Mesendoderm (in vitro differentiated cells): Measurements from ENCODE around the gene CDK6.
A peak's percentile ranks its signal among the peaks of the same experiment; 100 is the strongest.

Experiments used
- DNase-seq: peaks from one replicate; pipeline ENCODE4 v3.0.0; 2013
- H2AK5ac ChIP-seq: 2 replicates; pipeline ENCODE4 v1.6.1; 2013; ENCODE audit warnings: low read length, inconsistent platforms
- H2BK120ac ChIP-seq: 2 replicates; pipeline ENCODE4 v1.6.1; 2013; ENCODE audit warnings: low read depth, mild to moderate bottlenecking, low read length, moderate library complexity, mixed read lengths
- H2BK15ac ChIP-seq: replicated peaks from 2 replicates; pipeline ENCODE4 v1.6.1; 2013; ENCODE audit warnings: low read depth, mild to moderate bottlenecking, moderate library complexity
- H2BK5ac ChIP-seq: 2 replicates; pipeline ENCODE4 v1.6.1; 2013; ENCODE audit warnings: low read length, inconsistent platforms
- H3K18ac ChIP-seq: 2 replicates; pipeline ENCODE4 v1.6.1; 2013; ENCODE audit warnings: mild to moderate bottlenecking, low read length, mixed read lengths
- H3K23ac ChIP-seq: one replicate; pipeline ENCODE4 v1.6.1; 2013; ENCODE audit warnings: low read length
- H3K27ac ChIP-seq: 2 replicates; pipeline ENCODE4 v1.5.1; 2013; ENCODE audit warnings: low read depth, mild to moderate bottlenecking, inconsistent platforms, low read length, moderate library complexity
- H3K27me3 ChIP-seq: 2 replicates; pipeline ENCODE4 v1.6.1; 2013; ENCODE audit warnings: low read length, control low read depth, mild to moderate bottlenecking, inconsistent platforms; ENCODE audit not compliant: insufficient read depth, poor library complexity
- H3K36me3 ChIP-seq: 2 replicates; pipeline ENCODE4 v1.6.1; 2013; ENCODE audit warnings: low read length, inconsistent platforms; ENCODE audit not compliant: control insufficient read depth, insufficient read depth
- H3K4ac ChIP-seq: one replicate; pipeline ENCODE4 v1.6.1; 2013; ENCODE audit warnings: low read depth, mild to moderate bottlenecking, low read length, moderate library complexity
- H3K4me1 ChIP-seq: 2 replicates; pipeline ENCODE4 v1.6.1; 2013; ENCODE audit warnings: low read depth, low read length, inconsistent platforms; ENCODE audit not compliant: control insufficient read depth
- H3K4me2 ChIP-seq: 2 replicates; pipeline ENCODE4 v1.6.1; 2013; ENCODE audit warnings: low read length
- H3K4me3 ChIP-seq: 2 replicates; pipeline ENCODE4 v1.5.1; 2013; ENCODE audit warnings: mild to moderate bottlenecking, low read length
- H3K56ac ChIP-seq: one replicate; pipeline ENCODE4 v1.6.1; 2013; ENCODE audit warnings: low read length
- H3K79me1 ChIP-seq: 2 replicates; pipeline ENCODE4 v1.6.1; 2013; ENCODE audit warnings: low read length, inconsistent platforms
- H3K79me2 ChIP-seq: 2 replicates; pipeline ENCODE4 v1.6.1; 2013; ENCODE audit warnings: mild to moderate bottlenecking, low read length; ENCODE audit not compliant: control insufficient read depth, insufficient read depth
- H3K9ac ChIP-seq: 2 replicates; pipeline ENCODE4 v1.6.1; 2013; ENCODE audit warnings: low read length, inconsistent platforms
- H4K5ac ChIP-seq: one replicate; pipeline ENCODE4 v1.6.1; 2013; ENCODE audit warnings: low read length
- H4K8ac ChIP-seq: one replicate; pipeline ENCODE4 v1.6.1; 2013; ENCODE audit warnings: low read depth, mild to moderate bottlenecking, control low read depth, low read length, moderate library complexity
- WGBS: extraction: QIAGEN DNeasy Blood & Tissue Kit; methylation state at CpG from one replicate; pipeline ENCODE4 v1.1.7; 2013; ENCODE audit warnings: low lambda C conversion rate, missing lambda C conversion rate; ENCODE audit not compliant: insufficient coverage; ENCODE audit errors: extremely low coverage; 5-methylcytosine and 5-hydroxymethylcytosine counted together

Gene CDK6

GRCh38 chr7:92639213-92639896 is 197.0 kb downstream of the CDK6 start:
- Histone ChIP-seq H2AK5ac (no peak overlapping the region), H4K5ac (no peak overlapping the region), H3K18ac (no peak overlapping the region), H3K4me2 (no peak overlapping the region), H2BK5ac (no peak overlapping the region), H3K9ac (no peak overlapping the region), H3K23ac (no peak overlapping the region), H3K4me3 (no peak overlapping the region), H3K56ac (no peak overlapping the region), H3K27me3 (no peaks in the 10 kb centered on the region), H3K27ac (no peak overlapping the region), H3K36me3 (no peaks in the 10 kb centered on the region), H2BK15ac (no peak overlapping the region), H3K79me2 (no peaks in the 10 kb centered on the region), H3K79me1 (no peaks in the 10 kb centered on the region), H2BK120ac (no peak overlapping the region), H3K4me1 (no peaks in the 10 kb centered on the region), H3K4ac (no peak overlapping the region), H4K8ac (no peak overlapping the region)
- WGBS = no CpG with 5 or more reads among the region's 9 CpGs
- no peak for DNase-seq

- no CpG with 5 or more reads among the region's 5 CpGs for WGBS
Observed at GRCh38 chr7:92636018-92636560, 200.3 kb downstream of the CDK6 start.

GRCh38 chr7:92635538-92635937 is 200.8 kb downstream of the CDK6 start:
- no peak overlapping the region for H3K4me3 ChIP-seq
- no CpG with 5 or more reads among the region's 4 CpGs for WGBS
- no peaks in the 10 kb centered on the region for H3K4me1 ChIP-seq
- H3K79me1 ChIP-seq = no peaks in the 10 kb centered on the region
- no peak overlapping the region for H3K18ac ChIP-seq
- no peak overlapping the region for H4K5ac ChIP-seq
- no peak overlapping the region for H3K4me2 ChIP-seq
- no peak overlapping the region for H3K9ac ChIP-seq
- no peak for DNase-seq
- no peak overlapping the region for H3K4ac ChIP-seq
- H3K79me2 ChIP-seq = no peaks in the 10 kb centered on the region
- no peaks in the 10 kb centered on the region for H3K27me3 ChIP-seq
- H2BK15ac ChIP-seq = no peak overlapping the region
- H2BK120ac ChIP-seq = no peak overlapping the region
- H2BK5ac ChIP-seq = no peak overlapping the region
- no peak overlapping the region for H4K8ac ChIP-seq
- no peak overlapping the region for H3K27ac ChIP-seq
- H3K56ac ChIP-seq = no peak overlapping the region
- no peak overlapping the region for H3K23ac ChIP-seq
- no peak overlapping the region for H2AK5ac ChIP-seq
- no peaks in the 10 kb centered on the region for H3K36me3 ChIP-seq

More at GRCh38 chr7:92636018-92636560, 200.3 kb downstream of the CDK6 start:
- no peak for DNase-seq
- Histone ChIP-seq H2BK15ac (no peak overlapping the region), H3K4me2 (no peak overlapping the region), H3K27me3 (no peaks in the 10 kb centered on the region), H3K9ac (no peak overlapping the region), H3K18ac (no peak overlapping the region), H3K27ac (no peak overlapping the region), H3K23ac (no peak overlapping the region), H3K56ac (no peak overlapping the region), H2BK120ac (no peak overlapping the region), H3K36me3 (no peaks in the 10 kb centered on the region), H3K4ac (no peak overlapping the region), H3K4me3 (no peak overlapping the region), H4K5ac (no peak overlapping the region), H3K79me1 (no peaks in the 10 kb centered on the region), H3K4me1 (no peaks in the 10 kb centered on the region), H3K79me2 (no peaks in the 10 kb centered on the region), H4K8ac (no peak overlapping the region), H2BK5ac (no peak overlapping the region), H2AK5ac (no peak overlapping the region)

GRCh38 chr7:92634924-92635519 is 201.4 kb downstream of the CDK6 start:
- H3K27ac ChIP-seq = no peak overlapping the region
- DNase-seq = peak; percentile 41
- no peak overlapping the region for H2BK5ac ChIP-seq
- no peak overlapping the region for H2BK15ac ChIP-seq
- H3K9ac ChIP-seq = no peak overlapping the region
- no peak overlapping the region for H2BK120ac ChIP-seq
- H3K4ac ChIP-seq = no peak overlapping the region
- no peaks in the 10 kb centered on the region for H3K79me2 ChIP-seq
- H3K4me2 ChIP-seq = no peak overlapping the region
- H4K8ac ChIP-seq = peak overlapping the region; percentile 39
- no peaks in the 10 kb centered on the region for H3K79me1 ChIP-seq
- no CpG with 5 or more reads among the region's 4 CpGs for WGBS
- H3K18ac ChIP-seq = no peak overlapping the region
- H3K27me3 ChIP-seq = no peaks in the 10 kb centered on the region
- H2AK5ac ChIP-seq = no peak overlapping the region
- H3K36me3 ChIP-seq = no peaks in the 10 kb centered on the region
- no peak overlapping the region for H4K5ac ChIP-seq
- no peaks in the 10 kb centered on the region for H3K4me1 ChIP-seq
- no peak overlapping the region for H3K4me3 ChIP-seq
- no peak overlapping the region for H3K56ac ChIP-seq
- H3K23ac ChIP-seq = no peak overlapping the region

- H3K9ac ChIP-seq = no peak overlapping the region
- H2BK120ac ChIP-seq = no peak overlapping the region
- H3K27ac ChIP-seq = no peak overlapping the region
- no peak overlapping the region for H2AK5ac ChIP-seq
- no peak overlapping the region for H3K18ac ChIP-seq
- H3K27me3 ChIP-seq = no peaks in the 10 kb centered on the region
- H3K4me2 ChIP-seq = no peak overlapping the region
- WGBS = no CpG with 5 or more reads among the region's 1 CpG
- no peak for DNase-seq
- H3K4ac ChIP-seq = no peak overlapping the region
- H3K4me1 ChIP-seq = no peaks in the 10 kb centered on the region
- no peaks in the 10 kb centered on the region for H3K36me3 ChIP-seq
- no peak overlapping the region for H3K4me3 ChIP-seq
- no peak overlapping the region for H4K8ac ChIP-seq
- no peak overlapping the region for H4K5ac ChIP-seq
- no peaks in the 10 kb centered on the region for H3K79me1 ChIP-seq
- no peak overlapping the region for H2BK15ac ChIP-seq
- no peaks in the 10 kb centered on the region for H3K79me2 ChIP-seq
- H3K23ac ChIP-seq = no peak overlapping the region
- no peak overlapping the region for H3K56ac ChIP-seq
- no peak overlapping the region for H2BK5ac ChIP-seq
Observed at GRCh38 chr7:92634205-92634604, 202.2 kb downstream of the CDK6 start.
